22Rv1 (cell line): Measurements from ENCODE around the gene FEV.

Experiments used
- H3K27ac ChIP-seq: fragments of 450-650 bp; 2 replicates; pipeline ENCODE4 v1.5.1; 2017
- ZFX ChIP-seq: fragments of 450-650 bp; IDR thresholded peaks from 2 replicates; pipeline ENCODE4 v1.6.1; 2017; ENCODE audit warnings: antibody characterized with exemption, borderline replicate concordance
- TF ChIP-seq, protein P1 (sequence below): fragments of 450-650 bp; IDR thresholded peaks from 2 replicates; pipeline ENCODE4 v1.5.1; 2017; ENCODE audit warnings: mild to moderate bottlenecking

FEV gene

DNA sequence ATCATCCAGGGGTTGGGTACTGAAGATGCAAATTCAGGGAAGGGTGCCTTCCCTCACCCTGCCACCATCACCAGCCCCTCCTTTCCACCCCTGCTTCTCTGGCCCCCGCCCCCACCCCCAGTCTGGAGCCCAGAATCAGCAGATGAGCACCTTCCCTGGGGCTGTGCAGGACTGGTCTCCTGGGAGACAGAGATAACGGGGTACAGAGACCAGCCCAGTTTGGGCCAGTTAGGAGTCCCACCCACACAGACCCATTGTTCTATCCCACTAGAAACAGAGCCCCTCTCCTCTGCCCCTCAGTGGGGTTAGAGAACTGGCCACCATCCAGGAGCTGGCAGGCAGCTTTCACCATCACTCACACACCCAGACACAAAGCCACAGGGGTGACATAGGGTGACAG, 12.7 kb upstream of the FEV start:
- peak overlapping the region; percentile 91; the same call in 1 of the 2 replicates for H3K27ac ChIP-seq
- TF ChIP-seq ZFX: no peak
- TF ChIP-seq, protein P1, sequence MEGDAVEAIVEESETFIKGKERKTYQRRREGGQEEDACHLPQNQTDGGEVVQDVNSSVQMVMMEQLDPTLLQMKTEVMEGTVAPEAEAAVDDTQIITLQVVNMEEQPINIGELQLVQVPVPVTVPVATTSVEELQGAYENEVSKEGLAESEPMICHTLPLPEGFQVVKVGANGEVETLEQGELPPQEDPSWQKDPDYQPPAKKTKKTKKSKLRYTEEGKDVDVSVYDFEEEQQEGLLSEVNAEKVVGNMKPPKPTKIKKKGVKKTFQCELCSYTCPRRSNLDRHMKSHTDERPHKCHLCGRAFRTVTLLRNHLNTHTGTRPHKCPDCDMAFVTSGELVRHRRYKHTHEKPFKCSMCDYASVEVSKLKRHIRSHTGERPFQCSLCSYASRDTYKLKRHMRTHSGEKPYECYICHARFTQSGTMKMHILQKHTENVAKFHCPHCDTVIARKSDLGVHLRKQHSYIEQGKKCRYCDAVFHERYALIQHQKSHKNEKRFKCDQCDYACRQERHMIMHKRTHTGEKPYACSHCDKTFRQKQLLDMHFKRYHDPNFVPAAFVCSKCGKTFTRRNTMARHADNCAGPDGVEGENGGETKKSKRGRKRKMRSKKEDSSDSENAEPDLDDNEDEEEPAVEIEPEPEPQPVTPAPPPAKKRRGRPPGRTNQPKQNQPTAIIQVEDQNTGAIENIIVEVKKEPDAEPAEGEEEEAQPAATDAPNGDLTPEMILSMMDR: no peak

DNA sequence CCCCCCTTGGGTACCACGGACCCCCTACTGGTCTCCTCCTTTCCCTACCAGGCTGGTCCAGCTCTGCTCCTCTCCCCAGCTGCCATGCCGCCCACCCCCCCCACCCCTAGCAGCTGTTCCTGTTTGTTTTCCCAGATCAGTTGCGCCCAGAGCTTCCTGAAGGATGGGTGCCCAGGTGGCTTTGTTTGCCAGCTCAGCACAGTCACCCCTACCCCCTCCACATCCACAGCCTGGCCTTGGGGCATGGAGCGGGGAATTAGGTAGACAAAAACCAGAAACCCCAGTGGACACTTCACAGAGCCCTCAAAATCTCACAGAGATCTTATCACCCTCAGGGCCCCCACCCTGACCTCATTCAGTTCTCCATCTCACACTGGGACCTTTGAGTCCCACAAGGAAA, 12.0 kb upstream of the FEV start:
- H3K27ac ChIP-seq: no peak overlapping the region
- TF ChIP-seq, protein P1: no peak
- TF ChIP-seq ZFX: no peak

DNA sequence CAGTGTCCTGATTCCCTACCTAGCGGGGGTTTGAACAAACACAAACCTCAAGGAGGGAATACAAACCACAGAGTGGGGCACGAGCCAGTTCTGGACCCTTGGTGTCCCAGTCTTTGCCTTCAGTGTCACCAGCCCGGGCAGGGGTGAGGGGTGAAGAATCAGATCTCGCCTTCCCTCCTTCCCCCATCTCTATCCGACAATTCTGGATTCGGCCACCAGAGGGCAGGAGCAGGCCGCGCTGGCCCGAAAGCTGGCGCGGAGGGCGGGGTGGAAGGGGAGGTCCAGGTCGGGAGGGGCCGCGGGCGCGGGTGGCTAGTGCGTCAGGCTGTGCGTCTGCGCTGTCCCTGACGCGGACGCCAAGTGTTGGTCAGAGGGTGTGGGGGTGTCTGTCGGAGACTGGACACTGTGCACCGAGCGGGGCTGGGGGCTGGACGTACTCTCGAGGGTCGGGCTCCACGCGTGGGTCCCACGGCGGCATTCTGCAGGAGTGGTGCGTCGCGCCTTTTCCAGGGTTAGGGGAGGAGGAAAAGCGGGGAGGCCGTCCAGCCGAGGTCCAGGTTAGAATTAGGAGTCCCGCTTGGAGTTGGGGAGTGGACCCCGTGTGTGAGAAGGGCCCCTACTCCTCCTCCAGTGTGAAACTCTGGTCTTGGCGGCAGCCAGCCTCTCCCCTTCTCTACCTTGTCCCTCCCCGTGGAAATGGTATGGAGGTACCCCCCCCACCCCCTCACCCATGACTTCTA, 11.2 kb upstream of the FEV start:
- H3K27ac ChIP-seq: peak overlapping the region; percentile 49
- no peak for TF ChIP-seq ZFX
- TF ChIP-seq, protein P1: peak; percentile 97

DNA sequence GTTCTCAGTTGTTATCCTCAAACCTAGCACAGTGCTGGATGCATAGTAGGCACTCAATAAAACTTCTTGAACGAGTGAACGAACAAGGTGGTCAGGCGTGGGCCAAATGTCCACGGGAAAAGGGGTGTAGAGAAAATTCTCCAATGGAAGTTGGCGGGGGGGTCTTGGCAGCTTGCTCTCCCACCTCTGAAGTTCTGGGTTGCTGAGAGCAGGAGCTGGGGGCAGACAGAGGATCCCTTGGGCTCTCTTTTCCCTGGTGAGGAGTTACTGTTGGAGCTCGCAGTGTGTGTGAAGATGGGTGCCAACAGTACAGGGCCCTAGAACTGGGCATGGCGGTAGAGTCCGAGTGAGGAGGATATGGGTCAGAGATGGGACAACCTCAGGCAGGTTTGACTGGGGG, 10.6 kb upstream of the FEV start:
- no peak for TF ChIP-seq ZFX
- TF ChIP-seq, protein P1: no peak
- no peak overlapping the region for H3K27ac ChIP-seq

DNA sequence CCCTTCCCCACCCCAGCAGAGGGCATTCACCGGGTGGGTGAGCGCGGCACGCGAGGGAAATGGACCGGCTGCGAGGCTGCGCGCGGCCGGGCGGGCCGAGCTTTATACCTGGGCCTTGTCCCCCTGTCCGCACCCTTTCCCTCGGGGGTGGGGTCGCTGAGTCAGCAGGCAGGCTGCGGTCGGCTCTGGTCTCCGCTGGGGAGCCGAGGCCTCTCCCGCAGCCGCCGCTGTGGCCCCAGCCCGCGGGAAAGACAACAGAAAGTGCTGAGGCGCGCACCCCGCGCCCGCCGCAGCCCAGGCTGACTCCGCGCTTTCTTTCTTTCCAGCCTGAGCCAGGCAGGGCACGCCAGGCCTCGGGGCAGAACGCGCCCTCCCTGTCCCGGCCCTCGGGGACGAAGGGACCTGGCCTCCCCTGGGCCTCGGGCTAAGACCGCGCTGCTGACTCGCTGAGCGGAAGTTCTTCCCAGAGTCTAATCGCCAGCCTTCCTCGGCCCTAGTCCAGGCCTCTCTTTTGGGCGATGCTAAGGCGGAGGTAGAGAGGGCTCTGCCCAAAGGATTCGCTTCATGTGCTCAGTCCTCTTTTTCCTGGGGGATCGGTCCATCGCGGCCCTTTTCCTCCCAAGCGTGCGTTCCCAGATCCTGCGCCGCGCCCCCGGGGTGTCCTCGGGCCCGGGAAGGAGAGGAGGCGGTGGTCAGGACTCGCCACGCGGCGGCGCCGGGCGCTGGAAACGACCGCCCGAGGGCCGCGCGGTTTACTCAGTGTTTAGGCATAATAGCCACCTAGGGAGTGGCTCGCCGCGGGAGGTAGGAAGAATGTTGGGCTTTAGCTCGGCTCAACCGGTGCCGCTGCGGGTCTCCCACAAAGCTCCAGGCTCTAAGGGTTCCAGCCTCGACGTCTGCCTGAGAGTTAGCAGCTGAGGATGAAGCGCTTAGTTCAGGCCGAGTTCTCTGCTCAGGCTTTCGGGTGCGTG, 8.6 kb upstream of the FEV start, which contains the start of gene CRYBA2:
Gene CRYBA2, minus strand, starts transcription at position 78 of the 971 bp plus-strand sequence. CDS start 246 bp downstream, outside the sequence.
- TF ChIP-seq, protein P1: peak; percentile 55
- TF ChIP-seq ZFX: no peak
- H3K27ac ChIP-seq: peak within 1 kb of the TSS; percentile 46

DNA sequence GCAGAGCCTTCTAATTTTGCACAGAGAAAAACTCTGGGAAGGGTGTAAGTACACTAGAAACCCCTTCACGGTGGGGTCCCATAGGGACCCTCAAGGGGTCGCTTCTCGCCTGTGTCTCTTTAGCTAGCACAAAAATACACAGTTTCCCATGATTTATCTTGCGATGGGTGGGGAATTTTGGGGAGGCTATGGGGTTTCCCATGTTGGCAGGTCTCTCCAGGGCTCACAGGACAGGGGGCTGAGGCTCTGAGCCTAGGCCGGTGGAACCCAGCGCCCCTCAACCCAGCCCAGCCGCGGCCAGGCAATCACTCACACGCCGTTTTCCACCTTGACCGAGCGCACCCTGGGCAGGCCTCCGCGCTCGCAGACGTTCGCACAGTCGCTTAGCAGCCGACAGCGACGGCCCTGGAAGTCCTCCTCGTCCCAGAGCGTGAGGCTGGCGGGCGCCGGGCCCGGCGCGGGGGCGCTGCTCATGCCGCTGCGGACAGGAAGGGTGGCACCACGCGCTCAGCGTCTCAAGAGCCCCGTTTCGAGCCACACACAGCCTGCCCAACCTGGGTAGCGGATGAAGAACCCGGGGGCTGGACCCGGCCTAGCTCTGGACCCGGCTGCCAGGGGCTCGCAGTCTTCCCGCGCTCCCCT, 7.8 kb upstream of the FEV start:
- H3K27ac ChIP-seq: peak overlapping the region; percentile 46
- no peak for TF ChIP-seq ZFX
- TF ChIP-seq, protein P1: no peak
